ENCODE measurements around the gene LSR. TPM values are rescaled to one million over a fixed set of nuclear protein-coding genes. Genes with fewer than 3 reads are reported as not detected.
A peak's percentile ranks its signal among the peaks of the same experiment; 100 is the strongest.

Gene LSR
- total and polyA plus RNA-seq, 2 donors: 4.2 to 27.9 TPM

GRCh38 chr19:35264268-35265125 is 15.7 kb downstream of the LSR start:
- H3K36me3 ChIP-seq (ENCODE audit: insufficient read depth): no peaks in the 10 kb centered on the region
- WGBS: 65% methylated on average over 7 of the region's 7 CpGs
- no peak for DNase-seq (ENCODE audit: extremely low spot score)
- no peaks in the 10 kb centered on the region for H3K4me1 ChIP-seq (ENCODE audit: insufficient read depth)
- H3K27ac ChIP-seq (ENCODE audit: low read depth): no peak overlapping the region
- H3K4me3 ChIP-seq (ENCODE audit: low read depth, low read length): no peak overlapping the region

- DNase-seq (ENCODE audit: extremely low spot score): no peak
- no peak overlapping the region for H3K4me3 ChIP-seq (ENCODE audit: low read depth, low read length)
- no peaks in the 10 kb centered on the region for H3K4me1 ChIP-seq (ENCODE audit: insufficient read depth)
- H3K27ac ChIP-seq (ENCODE audit: low read depth): peak overlapping the region; percentile 12
- 41% methylated on average over 6 of the region's 6 CpGs for WGBS
- H3K36me3 ChIP-seq (ENCODE audit: insufficient read depth): no peaks in the 10 kb centered on the region
These were observed 16.5 kb downstream of the LSR start for GRCh38 chr19:35265126-35265899.

DNA sequence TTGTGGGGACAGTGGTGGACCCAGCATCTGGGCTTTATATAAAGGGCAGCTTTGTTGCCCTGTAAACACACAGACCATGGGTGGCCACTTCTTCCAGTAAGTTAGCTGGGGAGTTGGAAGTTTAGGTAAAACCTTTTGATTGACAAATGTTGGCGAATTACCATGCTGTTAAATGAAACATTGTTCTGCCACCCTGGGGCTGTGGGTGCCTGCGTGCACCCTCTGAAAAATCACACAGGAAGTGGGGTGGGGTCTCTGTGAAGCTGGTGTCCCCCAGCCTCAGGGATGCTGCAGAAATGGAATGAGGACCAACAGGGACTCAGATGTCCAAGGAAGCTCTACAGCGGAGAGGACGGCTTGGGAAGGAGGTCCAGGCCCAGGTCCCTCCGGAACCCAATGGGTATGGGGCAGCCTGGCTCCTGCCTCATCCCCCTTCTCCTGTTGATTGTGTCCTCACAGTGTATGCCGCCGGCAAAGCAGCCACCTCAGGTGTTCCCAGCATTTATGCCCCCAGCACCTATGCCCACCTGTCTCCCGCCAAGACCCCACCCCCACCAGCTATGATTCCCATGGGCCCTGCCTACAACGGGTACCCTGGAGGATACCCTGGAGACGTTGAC is 17.2 kb downstream of the LSR start:
- H3K4me3 ChIP-seq (ENCODE audit: low read depth, low read length): no peak overlapping the region
- H3K4me1 ChIP-seq (ENCODE audit: insufficient read depth): no peaks in the 10 kb centered on the region
- H3K36me3 ChIP-seq (ENCODE audit: insufficient read depth): peaks cover under 1% of the 10 kb centered on the region
- WGBS: 88% methylated on average over 10 of the region's 10 CpGs
- peak overlapping the region; percentile 12 for H3K27ac ChIP-seq (ENCODE audit: low read depth)
- no peak for DNase-seq (ENCODE audit: extremely low spot score)

DNA sequence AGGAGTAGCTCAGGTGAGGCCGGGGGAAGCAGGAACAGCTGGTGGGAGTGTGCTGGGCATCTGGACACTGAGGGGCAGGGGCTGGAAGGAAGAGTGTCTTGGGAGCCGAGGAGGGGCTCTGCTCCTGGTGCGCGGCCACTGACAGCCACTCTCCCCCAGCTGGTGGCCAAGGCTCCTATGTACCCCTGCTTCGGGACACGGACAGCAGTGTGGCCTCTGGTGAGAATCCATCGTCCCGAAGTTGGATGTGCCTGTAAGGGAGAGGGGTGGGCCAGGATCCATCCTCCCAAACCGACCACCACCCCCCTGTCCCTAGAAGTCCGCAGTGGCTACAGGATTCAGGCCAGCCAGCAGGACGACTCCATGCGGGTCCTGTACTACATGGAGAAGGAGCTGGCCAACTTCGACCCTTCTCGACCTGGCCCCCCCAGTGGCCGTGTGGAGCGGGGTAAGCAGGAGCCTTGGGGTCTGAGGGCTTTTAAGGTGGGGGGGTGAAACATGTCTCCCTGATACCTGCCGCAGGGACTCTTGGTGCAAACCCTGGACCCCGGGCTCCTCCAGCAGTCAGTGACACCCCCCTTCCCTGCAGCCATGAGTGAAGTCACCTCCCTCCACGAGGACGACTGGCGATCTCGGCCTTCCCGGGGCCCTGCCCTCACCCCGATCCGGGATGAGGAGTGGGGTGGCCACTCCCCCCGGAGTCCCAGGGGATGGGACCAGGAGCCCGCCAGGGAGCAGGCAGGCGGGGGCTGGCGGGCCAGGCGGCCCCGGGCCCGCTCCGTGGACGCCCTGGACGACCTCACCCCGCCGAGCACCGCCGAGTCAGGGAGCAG is 17.9 kb downstream of the LSR start:
- Histone ChIP-seq H3K4me3 (ENCODE audit: low read depth, low read length) (peak overlapping the region; percentile 88), H3K4me1 (ENCODE audit: insufficient read depth) (no peaks in the 10 kb centered on the region), H3K36me3 (ENCODE audit: insufficient read depth) (peaks cover 2% of the 10 kb centered on the region), H3K27ac (ENCODE audit: low read depth) (peak overlapping the region; percentile 94)
- 35% methylated on average over 39 of the region's 39 CpGs for WGBS
- DNase-seq (ENCODE audit: extremely low spot score): no peak

DNA sequence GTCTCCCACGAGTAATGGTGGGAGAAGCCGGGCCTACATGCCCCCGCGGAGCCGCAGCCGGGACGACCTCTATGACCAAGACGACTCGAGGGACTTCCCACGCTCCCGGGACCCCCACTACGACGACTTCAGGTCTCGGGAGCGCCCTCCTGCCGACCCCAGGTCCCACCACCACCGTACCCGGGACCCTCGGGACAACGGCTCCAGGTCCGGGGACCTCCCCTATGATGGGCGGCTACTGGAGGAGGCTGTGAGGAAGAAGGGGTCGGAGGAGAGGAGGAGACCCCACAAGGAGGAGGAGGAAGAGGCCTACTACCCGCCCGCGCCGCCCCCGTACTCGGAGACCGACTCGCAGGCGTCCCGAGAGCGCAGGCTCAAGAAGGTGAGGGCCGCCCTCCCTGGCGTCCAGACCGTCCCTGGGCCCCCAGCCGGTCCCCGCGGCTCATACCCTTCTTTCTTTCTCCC is 18.6 kb downstream of the LSR start:
- DNase-seq (ENCODE audit: extremely low spot score): peak; percentile 10
- 2% methylated on average over 40 of the region's 40 CpGs for WGBS

GRCh38 chr19:35267818-35268535 is 19.2 kb downstream of the LSR start:
- Histone ChIP-seq H3K36me3 (ENCODE audit: insufficient read depth) (peaks cover 2% of the 10 kb centered on the region), H3K4me1 (ENCODE audit: insufficient read depth) (no peaks in the 10 kb centered on the region), H3K4me3 (ENCODE audit: low read depth, low read length) (peak overlapping the region; percentile 88), H3K27ac (ENCODE audit: low read depth) (peak overlapping the region; percentile 94)
- under 1% methylated on average over 99 of the region's 100 CpGs for WGBS
- peak; percentile 26 for DNase-seq (ENCODE audit: extremely low spot score)

More for the DNA sequence above, 18.6 kb downstream of the LSR start:
- Histone ChIP-seq H3K4me3 (ENCODE audit: low read depth, low read length) (peak overlapping the region; percentile 88), H3K4me1 (ENCODE audit: insufficient read depth) (no peaks in the 10 kb centered on the region), H3K36me3 (ENCODE audit: insufficient read depth) (peaks cover 2% of the 10 kb centered on the region), H3K27ac (ENCODE audit: low read depth) (peak overlapping the region; percentile 94)

DNA sequence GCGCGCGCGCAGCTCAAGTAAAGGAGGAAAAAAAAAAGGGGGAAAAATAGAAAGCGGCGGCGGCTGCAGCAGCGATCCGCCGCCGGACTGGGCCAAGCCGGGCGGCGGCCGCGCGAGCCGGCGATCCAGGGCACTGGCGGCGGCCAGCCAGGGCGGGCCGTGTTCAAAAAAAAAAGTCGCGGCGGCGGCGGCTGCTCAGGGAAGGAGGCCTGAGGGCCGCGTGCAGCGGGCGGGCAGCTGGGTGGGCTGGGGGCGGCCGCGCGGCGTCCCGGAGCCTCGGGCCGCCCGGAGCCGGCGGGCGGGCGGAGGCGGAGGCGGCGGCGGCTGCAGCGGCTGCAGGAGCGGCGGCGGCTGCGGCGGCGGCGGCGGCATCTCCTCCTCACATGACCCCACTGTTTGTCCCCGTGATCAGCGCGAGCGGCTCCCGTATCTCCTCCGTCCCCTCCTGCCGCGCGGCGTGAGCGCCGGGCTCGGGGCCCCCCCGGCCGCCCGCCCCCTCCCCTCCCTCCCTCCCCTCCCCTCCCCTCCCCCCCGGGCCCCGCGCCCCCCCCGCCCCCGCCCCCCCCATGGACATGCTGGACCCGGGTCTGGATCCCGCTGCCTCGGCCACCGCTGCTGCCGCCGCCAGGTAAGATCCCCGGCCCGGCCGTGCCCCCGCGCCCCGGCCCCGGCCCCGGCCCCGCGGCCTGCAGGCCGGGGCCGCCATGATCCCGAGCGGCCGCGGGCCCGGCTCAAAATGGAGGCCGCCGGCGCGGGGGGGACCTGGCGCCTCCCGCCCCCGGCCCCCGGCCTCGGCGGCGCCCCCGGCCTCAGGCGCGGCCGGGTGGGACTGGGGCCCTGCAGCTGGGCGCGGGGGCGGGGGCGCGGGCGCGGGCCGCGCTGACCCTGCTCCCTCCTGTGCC is 20.0 kb downstream of the LSR start, which contains the start of gene USF2:
Gene USF2, plus strand, starts transcription at position 427 of the 902 bp plus-strand sequence. Its CDS starts 140 bp downstream, at position 567.
- no peaks in the 10 kb centered on the region for H3K4me1 ChIP-seq (ENCODE audit: insufficient read depth)
- peaks cover 5% of the 10 kb centered on the region for H3K36me3 ChIP-seq (ENCODE audit: insufficient read depth)
- under 1% methylated on average over 112 of the region's 126 CpGs for WGBS
- H3K4me3 ChIP-seq (ENCODE audit: low read depth, low read length): peak within 1 kb of the TSS; percentile 88
- DNase-seq (ENCODE audit: extremely low spot score): no peak
- H3K27ac ChIP-seq (ENCODE audit: low read depth): peak within 1 kb of the TSS; percentile 94

- no peak for DNase-seq (ENCODE audit: extremely low spot score)
- H3K27ac ChIP-seq (ENCODE audit: low read depth): peak overlapping the region; percentile 92
- no peaks in the 10 kb centered on the region for H3K4me1 ChIP-seq (ENCODE audit: insufficient read depth)
- H3K4me3 ChIP-seq (ENCODE audit: low read depth, low read length): peak overlapping the region; percentile 88
- peaks cover 7% of the 10 kb centered on the region for H3K36me3 ChIP-seq (ENCODE audit: insufficient read depth)
- 3% methylated on average over 61 of the region's 66 CpGs for WGBS
These were observed 20.8 kb downstream of the LSR start for GRCh38 chr19:35269438-35270117.

DNA sequence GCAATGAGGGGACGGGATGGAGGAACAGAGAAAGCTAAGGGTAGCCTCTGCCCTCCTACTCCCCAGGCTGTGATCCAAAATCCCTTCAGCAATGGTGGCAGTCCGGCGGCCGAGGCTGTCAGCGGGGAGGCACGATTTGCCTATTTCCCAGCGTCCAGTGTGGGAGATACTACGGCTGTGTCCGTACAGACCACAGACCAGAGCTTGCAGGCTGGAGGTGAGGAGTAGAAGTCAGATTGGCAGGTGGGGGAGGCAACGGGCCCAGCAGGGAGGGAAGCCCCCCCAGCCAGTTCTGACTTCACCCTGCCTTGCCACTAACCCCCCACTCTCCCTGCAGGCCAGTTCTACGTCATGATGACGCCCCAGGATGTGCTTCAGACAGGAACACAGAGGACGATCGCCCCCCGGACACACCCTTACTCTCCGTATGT is 21.6 kb downstream of the LSR start:
- Histone ChIP-seq H3K27ac (ENCODE audit: low read depth) (no peak overlapping the region), H3K36me3 (ENCODE audit: insufficient read depth) (peaks cover 7% of the 10 kb centered on the region), H3K4me1 (ENCODE audit: insufficient read depth) (no peaks in the 10 kb centered on the region), H3K4me3 (ENCODE audit: low read depth, low read length) (no peak overlapping the region)
- 88% methylated on average over 16 of the region's 16 CpGs for WGBS
- no peak for DNase-seq (ENCODE audit: extremely low spot score)

DNA sequence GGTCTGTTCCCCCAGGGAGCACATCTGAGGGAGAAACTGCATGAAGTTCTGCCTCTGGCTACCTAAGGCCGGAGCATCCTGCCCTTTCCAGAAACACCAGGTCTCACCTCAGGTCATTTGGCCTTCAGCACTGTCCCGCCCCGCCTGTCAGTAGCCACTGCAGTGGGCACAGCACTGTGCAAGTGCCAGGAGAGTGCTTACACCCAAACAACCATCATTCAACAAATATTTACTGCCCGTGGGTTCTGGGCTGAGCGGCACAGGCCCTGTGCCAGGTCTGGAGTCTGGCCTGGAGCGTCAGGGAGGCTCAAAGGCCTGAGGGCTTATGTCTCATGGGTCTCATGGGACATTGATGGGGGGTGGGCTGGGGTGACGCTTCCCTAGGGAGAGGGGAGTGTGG is 22.7 kb downstream of the LSR start:
- H3K4me1 ChIP-seq (ENCODE audit: insufficient read depth): no peaks in the 10 kb centered on the region
- H3K36me3 ChIP-seq (ENCODE audit: insufficient read depth): peaks cover 7% of the 10 kb centered on the region
- WGBS: 84% methylated on average over 7 of the region's 7 CpGs

DNA sequence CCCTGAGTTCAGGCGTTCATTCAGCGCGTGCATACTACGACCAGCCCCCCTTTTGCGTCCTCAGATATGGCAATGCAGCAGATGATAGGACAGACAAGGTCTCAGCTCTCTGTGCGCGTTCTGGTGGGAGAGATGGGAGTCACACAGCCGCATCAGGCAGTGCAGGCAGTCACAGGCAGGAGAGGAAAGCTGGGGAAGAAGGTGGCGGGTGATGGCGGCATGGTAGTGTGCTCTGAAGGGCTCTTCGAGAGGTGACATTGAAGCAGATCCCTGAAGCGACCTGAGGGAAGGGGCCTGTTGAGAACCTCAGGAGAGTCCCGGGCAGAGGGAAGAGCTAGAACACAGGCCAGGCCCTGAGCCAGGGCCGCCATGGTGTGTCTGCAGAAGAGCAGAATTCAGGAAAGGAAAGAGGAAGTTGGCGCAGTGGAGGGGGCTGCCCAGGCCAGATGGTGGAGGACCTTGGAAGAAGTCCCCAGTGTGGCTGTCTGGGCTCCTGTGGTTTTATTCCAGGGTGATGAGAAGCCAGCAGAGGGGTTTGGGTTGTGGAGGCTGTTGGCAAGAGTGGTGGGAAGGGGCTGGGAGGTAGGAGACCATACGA is 23.4 kb downstream of the LSR start:
- Histone ChIP-seq H3K4me3 (ENCODE audit: low read depth, low read length) (no peak overlapping the region), H3K36me3 (ENCODE audit: insufficient read depth) (peaks cover 7% of the 10 kb centered on the region), H3K4me1 (ENCODE audit: insufficient read depth) (no peaks in the 10 kb centered on the region), H3K27ac (ENCODE audit: low read depth) (no peak overlapping the region)
- WGBS: 87% methylated on average over 16 of the region's 16 CpGs
- no peak for DNase-seq (ENCODE audit: extremely low spot score)

More for the DNA sequence above, 22.7 kb downstream of the LSR start:
- no peak for DNase-seq (ENCODE audit: extremely low spot score)
- H3K4me3 ChIP-seq (ENCODE audit: low read depth, low read length): no peak overlapping the region
- no peak overlapping the region for H3K27ac ChIP-seq (ENCODE audit: low read depth)

All from urinary bladder (tissue), 4 donors.